Activated CD4-positive, alpha-beta T cell treated with anti-CD3 and anti-CD28 coated beads, Interleukin-2, amount 50 U/mL, for 24 hours (primary cell): ENCODE results near the gene ZNF281.
"Not testable (repeated sequence)": the region's sequence is repeated elsewhere in the genome, so short reads cannot be mapped to it uniquely, and the experiment has no call there.

Source experiments
- DNase-seq, 2 donors: peaks; one replicate each; pipeline ENCODE4 v3.0.0-alpha.2; 2020; ENCODE audit warnings: low read depth in 1 of 2, low spot score in 1 of 2

Gene ZNF281

DNA sequence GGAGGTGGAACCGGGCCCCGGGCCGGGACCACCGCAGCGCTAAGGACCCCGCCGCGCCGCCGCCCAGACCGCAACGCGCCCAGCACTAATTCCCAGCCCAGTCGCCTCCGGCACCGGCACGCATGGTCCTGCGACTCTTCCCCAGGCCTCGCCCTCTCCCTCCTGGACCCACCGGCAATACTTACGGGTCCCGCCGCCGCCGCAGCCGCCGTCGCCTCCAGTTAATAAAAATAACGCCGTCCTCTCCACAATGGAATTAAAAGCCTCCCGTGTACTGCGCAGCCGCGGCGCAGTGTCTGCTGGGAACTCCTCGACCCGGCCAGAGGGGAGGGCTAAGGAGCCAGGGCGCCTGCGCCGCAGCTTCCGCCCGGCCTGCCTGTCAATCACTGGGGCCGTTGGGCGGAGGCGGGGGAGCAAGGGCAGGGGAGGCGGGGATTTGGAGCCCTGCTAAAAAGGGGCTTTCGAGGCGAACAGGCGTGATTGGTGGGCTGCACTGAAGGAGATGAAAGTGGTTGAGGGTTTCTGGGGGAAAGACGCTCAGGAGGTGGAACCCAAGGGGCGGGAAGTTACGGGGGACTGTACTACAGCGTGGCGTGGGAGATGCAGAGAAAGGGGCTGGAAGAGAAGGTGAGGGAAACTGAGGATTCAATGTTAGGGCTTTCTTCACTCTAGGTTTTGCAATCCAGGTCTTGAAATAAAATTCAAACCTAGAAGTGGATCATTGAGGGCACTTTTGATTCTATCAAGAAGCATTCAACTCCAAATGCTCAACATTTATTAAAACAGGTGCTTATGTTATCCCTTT, at the start of gene ZNF281:
TSS of gene ZNF281 (minus strand) at position 276 of the 805 bp plus-strand sequence. CDS start 331 bp downstream, outside the sequence.
- DNase-seq = peak; percentile 83 to 94

GRCh38 chr1:200458780-200459179, 48.9 kb upstream of the ZNF281 start:
- no peak for DNase-seq

GRCh38 chr1:200457810-200458209, 48.0 kb upstream of the ZNF281 start:
- no peak for DNase-seq

DNA sequence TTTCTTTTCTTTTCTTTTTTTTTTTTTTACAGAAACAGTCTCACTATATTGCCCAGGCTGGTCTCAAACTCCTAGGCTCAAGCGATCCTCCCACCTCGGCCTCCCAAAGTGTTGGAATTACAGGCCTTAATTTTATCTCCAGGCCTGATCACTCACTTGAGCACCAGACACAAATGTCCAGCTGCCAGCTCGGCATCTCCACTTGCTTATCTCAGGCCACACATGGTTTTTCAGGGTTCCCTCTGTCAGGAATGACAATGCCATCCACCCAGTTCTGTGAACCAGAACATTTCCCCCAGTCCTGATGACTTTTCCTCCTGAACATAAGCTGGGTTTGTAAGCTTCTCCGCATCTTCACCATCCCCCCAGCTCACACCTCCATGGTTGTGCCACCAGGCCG, 44.6 kb upstream of the ZNF281 start:
- DNase-seq = no peak

DNA sequence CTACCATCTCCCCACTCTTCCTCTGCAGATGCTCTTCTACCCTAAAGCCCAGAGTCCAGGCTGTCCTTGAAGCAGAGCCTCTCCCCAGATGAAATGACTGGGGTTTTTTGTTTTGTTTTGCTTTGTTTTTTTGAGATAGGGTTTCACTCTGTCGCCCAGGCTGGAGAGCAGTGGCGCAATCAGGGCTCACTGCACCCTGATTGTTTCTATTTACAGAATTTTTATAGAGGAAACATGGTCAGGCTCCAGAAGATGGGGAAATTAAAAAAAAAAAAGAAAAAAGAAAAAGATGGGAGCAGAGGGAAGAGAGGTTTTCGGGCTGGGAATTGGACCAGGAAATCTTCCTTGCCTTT, 43.7 kb upstream of the ZNF281 start:
- DNase-seq = no peak

DNA sequence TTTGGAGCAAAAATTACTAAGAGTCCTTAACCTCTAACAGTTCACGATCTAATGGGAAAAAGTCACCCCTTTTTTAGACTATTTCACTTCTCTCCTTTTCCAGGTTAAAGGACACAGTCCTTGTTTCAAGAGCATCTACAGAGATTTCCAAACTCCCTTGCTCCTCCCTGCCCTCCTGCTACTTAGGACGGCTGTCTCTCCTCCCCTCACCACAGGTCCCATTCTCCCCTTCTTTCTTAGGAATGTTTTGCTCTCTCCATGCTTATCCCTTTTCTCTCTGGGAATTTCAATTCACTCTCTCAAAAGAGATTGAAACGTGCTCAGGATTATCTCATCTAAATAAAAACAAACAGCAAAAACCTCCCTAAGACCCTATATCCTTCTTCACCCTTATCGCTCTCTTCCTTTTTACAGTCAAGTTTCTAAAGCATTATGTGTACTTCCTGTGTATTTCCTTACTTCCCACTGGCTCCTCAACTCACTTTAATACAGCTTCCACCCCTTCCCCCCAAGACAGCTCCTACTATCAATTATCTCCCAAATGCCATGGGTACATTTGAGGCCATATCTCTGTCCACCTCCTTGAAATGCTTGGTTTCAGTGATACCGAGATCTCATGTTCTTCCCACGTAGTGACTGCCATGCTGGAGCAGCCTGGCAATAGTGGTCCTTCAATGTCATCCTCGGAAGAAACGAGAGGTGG, 43.2 kb upstream of the ZNF281 start:
- no peak for DNase-seq

- no peak for DNase-seq
These were observed 38.4 kb upstream of the ZNF281 start for GRCh38 chr1:200448034-200448762.

- no peak for DNase-seq
These were observed 35.4 kb upstream of the ZNF281 start for GRCh38 chr1:200445213-200445612.

DNA sequence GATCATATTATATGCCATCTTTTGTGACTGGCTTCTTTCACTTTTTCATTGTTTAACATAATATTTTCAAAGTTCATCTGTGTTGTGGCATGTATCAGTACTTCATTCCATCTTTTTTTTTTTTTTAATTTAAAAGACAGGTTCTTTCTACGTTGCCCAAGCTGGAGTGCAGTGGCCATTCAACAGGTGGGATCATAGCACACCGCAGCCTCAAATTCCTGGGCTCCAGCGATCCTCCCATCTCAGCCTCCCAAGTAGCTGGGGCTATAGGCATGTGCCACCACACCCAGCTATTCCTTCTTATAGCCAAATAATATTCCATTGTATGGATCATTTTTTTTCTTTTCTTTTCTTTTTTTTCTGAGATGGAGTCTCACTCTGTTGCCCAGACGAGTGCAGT, 34.6 kb upstream of the ZNF281 start:
- no peak for DNase-seq

GRCh38 chr1:200443860-200444259, 34.0 kb upstream of the ZNF281 start:
- DNase-seq = no peak

DNA sequence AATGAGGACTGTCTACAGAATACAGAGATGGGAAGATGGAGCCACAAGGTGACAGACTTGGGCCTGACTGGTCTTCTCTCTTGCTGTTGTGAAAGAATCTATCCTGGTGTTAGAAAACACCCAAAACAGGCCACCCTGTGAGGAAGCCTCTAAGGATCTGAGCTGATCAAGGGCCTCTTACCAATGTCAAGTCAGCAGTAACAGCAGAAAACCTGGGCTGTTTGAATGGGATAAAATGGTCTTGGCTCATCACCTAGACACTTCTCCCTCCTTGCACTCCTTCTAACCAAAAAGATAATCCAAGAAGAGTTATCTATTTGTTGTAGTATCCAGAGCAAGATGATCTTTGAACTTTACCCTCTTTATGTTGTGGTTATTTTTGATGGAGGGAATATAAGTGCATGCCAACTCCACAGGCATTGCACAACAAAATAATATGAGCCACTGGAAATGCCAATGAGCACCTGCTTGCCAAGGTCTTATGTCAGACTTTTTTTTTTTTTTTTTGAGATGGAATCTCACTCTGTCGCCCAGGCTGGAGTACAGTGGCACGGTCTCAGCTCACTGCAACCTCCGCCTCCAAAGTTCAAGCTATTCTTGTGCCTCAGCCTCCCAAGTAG, 32.8 kb upstream of the ZNF281 start:
- DNase-seq = no peak

- no peak for DNase-seq
These were observed 32.2 kb upstream of the ZNF281 start for GRCh38 chr1:200442023-200442422.

- no peak for DNase-seq
These were observed 29.1 kb upstream of the ZNF281 start for GRCh38 chr1:200438911-200439310.

GRCh38 chr1:200438413-200438812, 28.6 kb upstream of the ZNF281 start:
- not testable (repeated sequence) for DNase-seq

- DNase-seq = no peak
These were observed 27.8 kb upstream of the ZNF281 start for GRCh38 chr1:200437556-200438203.

DNA sequence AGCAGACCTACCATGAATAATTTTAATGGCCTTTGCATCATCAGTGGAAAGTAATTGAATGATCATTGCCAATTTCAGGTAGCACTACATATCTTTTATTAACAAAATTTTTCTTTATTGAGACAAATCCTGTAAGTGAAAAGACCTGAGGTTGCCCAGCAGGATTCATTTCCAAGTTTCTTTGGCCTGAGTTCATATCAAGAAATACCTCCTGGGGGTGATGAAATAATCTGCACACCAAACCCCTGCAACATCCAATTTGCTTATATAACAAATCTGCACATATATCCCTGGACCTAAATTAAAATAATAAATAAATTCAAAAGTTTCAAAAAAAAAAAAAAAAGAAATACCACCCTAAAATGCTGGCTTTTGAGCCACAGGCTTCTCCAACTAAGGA, 27.3 kb upstream of the ZNF281 start:
- no peak for DNase-seq

- DNase-seq = no peak
These were observed 26.6 kb upstream of the ZNF281 start for GRCh38 chr1:200436436-200436835.

GRCh38 chr1:200435200-200435780, 25.5 kb upstream of the ZNF281 start:
- DNase-seq = no peak

- DNase-seq = no peak
These were observed 23.8 kb upstream of the ZNF281 start for GRCh38 chr1:200433586-200433985.

DNA sequence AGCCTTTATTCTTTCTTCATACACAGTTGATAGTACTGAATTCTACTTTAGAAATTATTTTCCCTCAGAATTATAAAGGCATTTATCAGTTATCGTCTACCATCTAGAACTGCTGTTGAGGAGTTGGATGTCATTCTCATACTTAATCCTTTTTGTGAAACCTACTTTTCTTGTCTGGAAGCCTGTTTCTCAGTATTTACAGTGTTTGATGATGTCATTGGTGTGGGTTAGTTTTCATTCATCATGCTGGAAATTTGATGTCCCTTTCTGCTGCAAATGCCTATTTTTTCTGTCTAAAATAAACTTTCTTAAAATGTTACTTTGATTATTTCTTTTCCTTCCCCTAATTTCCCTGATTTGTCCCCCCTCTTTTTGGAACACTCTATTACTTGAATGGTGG, 22.8 kb upstream of the ZNF281 start:
- no peak for DNase-seq
